GM12872 (cell line): ENCODE data around the gene ADM2.

ENCODE experiments used
- CTCF ChIP-seq: IDR thresholded peaks from 3 replicates; pipeline ENCODE4 v1.5.1; 2011; ENCODE audit warnings: low read depth, mild to moderate bottlenecking, low read length, moderate library complexity; ENCODE audit not compliant: insufficient read depth

The ADM2 gene

GRCh38 chr22:50467773-50468440 is 13.4 kb upstream of the ADM2 start:
- no peak for TF ChIP-seq CTCF

GRCh38 chr22:50468626-50469025 is 12.7 kb upstream of the ADM2 start:
- TF ChIP-seq CTCF = no peak

GRCh38 chr22:50469377-50470305 is 11.7 kb upstream of the ADM2 start:
- TF ChIP-seq CTCF = peak; percentile 35; the same call in 1 of the 3 replicates

GRCh38 chr22:50470491-50470890 is 10.9 kb upstream of the ADM2 start:
- TF ChIP-seq CTCF = no peak

- no peak for TF ChIP-seq CTCF
These were observed 10.0 kb upstream of the ADM2 start for GRCh38 chr22:50471197-50471847.

- no peak for TF ChIP-seq CTCF
These were observed 9.4 kb upstream of the ADM2 start for GRCh38 chr22:50471962-50472361.

GRCh38 chr22:50473088-50473487 is 8.3 kb upstream of the ADM2 start:
- peak; percentile 75 for TF ChIP-seq CTCF
